GM19043 (cell line): ENCODE results near the gene UGT3A2.
A peak's percentile ranks its signal among the peaks of the same experiment; 100 is the strongest.

Source experiments
- ATAC-seq: cut with Tn5 transposase; IDR thresholded peaks from one replicate; pipeline ENCODE4 v1.9.1; 2021; ENCODE audit warnings: low read depth; ENCODE audit not compliant: unreplicated experiment

UGT3A2 gene

GRCh38 chr5:36066540-36067210 lies at the start of gene UGT3A2:
UGT3A2 (minus strand) TSS chr5:36066882; CDS start chr5:36066789, 93 bp downstream.
- no peak for ATAC-seq

- ATAC-seq = no peak
Measured at GRCh38 chr5:36111238-36111637, 44.6 kb upstream of the UGT3A2 start.

- no peak for ATAC-seq
Measured at GRCh38 chr5:36108758-36109460, 42.2 kb upstream of the UGT3A2 start.

- ATAC-seq = no peak
Measured at GRCh38 chr5:36105819-36106218, 39.1 kb upstream of the UGT3A2 start.

- ATAC-seq = no peak
Measured at GRCh38 chr5:36099748-36100147, 33.1 kb upstream of the UGT3A2 start.

- no peak for ATAC-seq
Measured at GRCh38 chr5:36096486-36096885, 29.8 kb upstream of the UGT3A2 start.

GRCh38 chr5:36089989-36090388 lies 23.3 kb upstream of the UGT3A2 start:
- ATAC-seq = peak; percentile 70

GRCh38 chr5:36079200-36079781 lies 12.6 kb upstream of the UGT3A2 start:
- ATAC-seq = peak; percentile 93

- ATAC-seq = no peak
Measured at GRCh38 chr5:36078430-36078829, 11.7 kb upstream of the UGT3A2 start.

- ATAC-seq = peak; percentile 85
Measured at GRCh38 chr5:36073595-36074216, 7.0 kb upstream of the UGT3A2 start.

GRCh38 chr5:36070687-36071571 lies 4.2 kb upstream of the UGT3A2 start:
- ATAC-seq = peak; percentile 55

- ATAC-seq = no peak
Measured at GRCh38 chr5:36068751-36069281, 2.1 kb upstream of the UGT3A2 start.

- ATAC-seq = no peak
Measured at GRCh38 chr5:36066001-36066539, 612 bp downstream of the UGT3A2 start.

GRCh38 chr5:36060420-36060887 lies 6.2 kb downstream of the UGT3A2 start:
- no peak for ATAC-seq

- no peak for ATAC-seq
Measured at GRCh38 chr5:36059571-36060419, 6.9 kb downstream of the UGT3A2 start.

GRCh38 chr5:36058776-36059175 lies 7.9 kb downstream of the UGT3A2 start:
- ATAC-seq = no peak

GRCh38 chr5:36057386-36057785 lies 9.3 kb downstream of the UGT3A2 start:
- no peak for ATAC-seq

- ATAC-seq = no peak
Measured at GRCh38 chr5:36056422-36056821, 10.3 kb downstream of the UGT3A2 start.

GRCh38 chr5:36055984-36056383 lies 10.7 kb downstream of the UGT3A2 start:
- ATAC-seq = no peak
